Stimulated activated naive CD4-positive, alpha-beta T cell (primary cell): ENCODE results near the gene SCMH1.
"Not testable (repeated sequence)": the region's sequence is repeated elsewhere in the genome, so short reads cannot be mapped to it uniquely, and the experiment has no call there.

Source experiments
- DNase-seq, 6 experiments: peaks; one replicate each; lab custom pipeline; 2025; lab: John Stamatoyannopoulos, UW

Gene SCMH1

DNA sequence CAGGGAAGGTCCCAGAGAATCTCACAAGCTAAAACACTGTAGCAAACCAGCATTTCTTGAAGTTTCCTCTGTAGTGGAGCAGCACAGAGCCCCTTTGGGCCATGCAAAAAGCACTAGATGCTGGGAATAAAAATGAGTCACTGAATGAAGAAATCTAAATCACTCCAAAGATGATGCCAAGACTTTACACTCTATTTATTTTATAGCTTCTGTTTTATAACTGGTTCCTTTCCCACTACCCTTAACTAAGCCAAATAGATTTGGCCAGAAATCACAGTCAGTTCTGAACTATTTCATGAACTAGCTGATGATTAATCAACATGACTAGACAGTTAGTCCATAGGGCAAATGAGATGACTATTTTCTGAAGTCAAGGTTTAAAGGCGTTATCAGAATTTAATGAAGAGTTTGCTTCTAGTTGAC, 89.5 kb downstream of the SCMH1 start:
- no peak for DNase-seq

DNA sequence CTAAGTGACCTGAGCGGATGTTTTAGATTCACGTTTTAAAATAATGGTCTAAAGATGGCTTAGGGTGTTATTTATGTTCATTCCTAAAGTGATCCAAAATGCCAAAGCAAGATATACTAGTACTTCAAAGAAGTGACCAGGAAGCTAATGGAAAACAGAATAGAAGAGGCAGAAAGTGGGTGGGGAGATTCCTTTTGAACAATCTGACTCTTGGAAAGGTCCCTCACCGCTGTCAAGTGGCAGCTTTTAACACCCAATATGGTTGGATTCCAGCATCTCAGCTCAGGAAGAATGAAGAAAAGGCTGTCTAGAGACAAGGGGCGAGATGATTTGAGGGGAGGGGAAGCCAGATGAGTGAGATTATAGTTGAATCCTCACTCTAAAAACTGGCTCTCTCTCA, 90.3 kb downstream of the SCMH1 start:
- no peak for DNase-seq

DNA sequence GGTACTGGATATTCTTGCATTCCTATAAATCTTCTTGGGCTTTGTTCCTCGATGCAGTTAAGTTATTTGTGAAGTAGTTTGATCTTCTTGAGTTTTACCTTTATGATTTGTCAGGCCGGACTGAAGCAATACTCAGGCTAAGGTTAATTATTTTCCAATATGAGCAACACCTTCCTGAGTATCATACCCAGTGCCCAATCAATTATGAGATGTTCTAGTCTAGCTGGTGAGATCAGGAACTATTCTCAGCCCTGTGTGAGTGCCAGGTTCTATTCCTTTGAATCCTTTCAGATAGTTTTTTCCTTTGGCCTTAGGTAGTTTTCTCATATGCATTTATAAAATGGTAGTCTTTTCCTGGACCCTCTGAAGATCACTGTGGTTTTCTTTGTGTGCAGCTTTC, 92.5 kb downstream of the SCMH1 start:
- no peak for DNase-seq

DNA sequence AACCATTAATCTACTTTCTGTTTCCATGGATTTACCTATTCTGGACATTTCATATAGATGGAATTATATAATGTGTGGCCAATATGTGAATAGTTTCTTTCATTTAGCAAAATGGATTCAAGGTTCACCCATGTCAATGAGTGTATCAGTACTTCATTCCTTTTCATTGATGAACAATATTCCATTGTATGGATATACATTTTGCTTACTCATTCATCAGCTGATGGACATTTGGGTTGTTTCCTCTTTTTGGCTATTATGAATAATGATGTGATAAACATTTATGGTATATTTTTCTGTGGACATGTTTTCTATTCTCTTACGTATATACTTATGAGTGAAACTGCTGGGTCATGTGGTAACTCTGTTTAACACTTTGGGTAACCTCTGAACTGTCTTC, 97.8 kb downstream of the SCMH1 start:
- no peak for DNase-seq

DNA sequence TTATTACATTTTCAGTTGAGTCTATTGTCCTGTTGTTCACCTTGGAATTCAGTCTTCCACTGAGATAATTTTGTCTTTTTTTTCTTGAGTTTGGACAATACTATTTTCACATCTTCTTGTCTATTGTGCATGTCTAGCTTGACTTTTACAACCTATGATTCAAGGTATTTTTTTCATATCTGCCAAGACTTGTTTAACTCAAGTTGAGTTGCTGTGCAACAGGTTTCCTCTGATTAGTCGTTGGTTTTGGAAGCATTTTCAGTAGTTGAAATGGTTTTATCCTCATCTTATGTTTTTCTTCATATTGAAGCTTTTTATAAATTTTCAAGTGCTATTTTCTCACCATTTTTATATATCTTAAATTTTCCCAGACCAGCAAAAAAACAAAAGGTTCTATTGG, 103.6 kb downstream of the SCMH1 start:
- no peak for DNase-seq

DNA sequence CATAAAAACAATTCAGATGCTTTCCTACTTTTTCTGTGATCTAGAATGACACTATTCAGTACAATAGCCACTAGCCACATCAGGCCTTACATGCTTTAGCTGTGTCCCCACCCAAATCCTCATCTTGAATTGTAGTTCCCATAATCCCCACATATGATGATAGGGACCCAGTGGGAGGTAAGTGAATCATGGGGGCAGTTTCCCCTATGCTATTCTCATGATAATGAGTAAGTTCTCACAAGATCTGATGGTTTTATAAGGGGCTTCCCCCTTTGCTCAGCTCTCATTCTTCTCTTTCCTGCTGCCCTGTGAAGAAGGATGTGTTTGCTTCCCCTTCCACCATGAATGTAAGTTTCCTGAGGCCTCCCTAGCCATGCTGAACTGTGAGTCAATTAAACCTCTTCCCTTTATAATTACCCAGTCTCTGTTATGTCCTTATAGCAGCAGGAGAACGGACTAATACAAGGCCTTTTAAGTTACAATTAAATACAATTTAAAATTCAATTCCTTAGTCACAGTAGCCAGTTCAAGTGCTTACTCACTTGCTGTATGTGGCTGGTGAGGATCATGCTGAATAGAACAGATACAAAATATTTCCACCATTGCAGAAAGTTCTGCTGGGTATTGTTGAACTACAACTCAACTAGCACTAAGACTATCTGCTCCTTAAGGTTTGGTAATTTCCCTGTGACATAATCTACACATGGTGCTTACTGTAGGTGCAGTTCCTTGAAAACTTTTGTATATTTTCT, 106.7 kb downstream of the SCMH1 start:
- no peak for DNase-seq

DNA sequence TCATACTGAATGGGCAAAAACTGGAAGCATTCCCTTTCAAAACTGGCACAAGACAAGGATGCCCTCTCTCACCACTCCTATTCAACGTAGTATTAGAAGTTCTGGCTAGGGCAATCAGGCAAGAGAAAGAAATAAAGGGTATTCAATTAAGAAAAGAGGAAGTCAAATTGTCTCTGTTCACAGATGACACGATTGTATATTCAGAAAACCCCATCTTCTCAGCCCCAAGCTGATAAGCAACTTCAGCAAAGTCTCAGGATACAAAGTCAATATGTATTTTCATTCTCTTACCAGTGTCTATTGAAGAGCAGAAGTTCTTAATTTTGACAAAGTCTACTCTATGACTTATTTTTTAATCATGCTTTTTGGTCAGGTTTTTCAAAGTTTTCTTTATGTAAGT, 107.8 kb downstream of the SCMH1 start:
- DNase-seq = not testable (repeated sequence)

DNA sequence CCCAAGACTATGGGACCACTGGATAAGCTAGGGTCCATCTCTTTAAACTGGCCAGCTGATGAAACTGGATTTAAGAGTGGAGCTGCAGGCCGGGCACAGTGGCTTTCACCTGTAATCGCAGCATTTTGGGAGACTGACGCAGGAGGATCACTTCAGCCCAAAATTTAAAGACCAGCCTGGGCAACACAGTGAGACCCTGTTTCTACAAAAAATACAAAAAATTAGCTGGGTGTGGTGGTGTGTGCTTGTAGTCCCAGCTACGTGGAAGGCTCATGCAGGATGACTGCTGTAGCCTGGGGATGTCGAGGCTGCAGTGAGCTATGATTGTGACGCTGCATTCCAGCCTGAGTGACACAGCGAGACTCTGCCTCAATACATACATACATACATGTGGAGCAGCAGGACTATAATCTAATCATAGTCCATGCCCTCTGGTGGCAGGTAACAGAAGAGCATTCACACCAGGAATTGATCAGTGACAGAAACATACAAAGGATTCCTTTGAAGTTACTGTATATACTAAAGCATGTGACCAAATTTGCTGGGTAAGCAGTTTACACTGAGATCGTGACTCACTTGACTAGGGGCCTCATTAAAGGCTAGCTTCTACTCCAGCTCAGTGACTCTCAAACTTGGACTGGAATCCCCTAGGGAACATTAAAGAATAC, 119.1 kb downstream of the SCMH1 start:
- DNase-seq = peak in 1 of 6 experiments; percentile 4

DNA sequence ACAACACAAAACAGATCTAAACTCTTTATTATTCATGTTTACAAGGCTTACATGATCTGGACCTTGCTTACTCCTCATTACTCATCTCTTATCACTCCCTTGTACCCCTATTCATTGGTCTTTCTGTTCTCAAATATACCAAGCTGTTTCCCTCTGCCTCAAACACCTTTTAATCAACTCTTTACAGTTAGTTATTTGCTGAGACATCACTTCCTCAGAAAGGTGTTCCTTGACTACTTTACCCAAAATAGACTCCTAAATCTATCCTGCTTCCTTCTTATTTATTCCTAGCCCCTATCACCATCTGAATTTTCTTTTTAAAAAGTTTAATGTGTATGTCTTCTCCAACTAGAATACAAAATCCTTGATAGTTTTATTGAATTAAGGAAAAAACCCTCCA, 120.0 kb downstream of the SCMH1 start:
- DNase-seq = no peak

DNA sequence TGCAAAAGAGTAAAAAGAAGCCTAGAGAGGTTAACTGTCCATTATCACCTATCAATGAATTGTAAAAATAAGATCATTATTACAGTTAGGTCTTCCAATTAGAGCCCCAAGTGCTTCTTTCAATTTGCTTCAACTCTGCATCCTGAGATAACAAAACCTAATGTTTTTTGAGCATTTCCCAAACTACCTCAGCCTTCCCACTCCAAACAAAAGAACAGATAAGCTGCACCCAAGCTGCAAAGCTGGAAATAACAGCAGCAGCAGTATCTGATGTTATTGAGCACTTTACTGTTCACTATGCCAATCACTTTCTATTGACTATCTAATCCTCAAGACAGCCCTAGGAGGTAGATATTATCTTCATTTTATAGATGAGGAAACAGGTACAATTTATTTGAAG, 123.5 kb downstream of the SCMH1 start:
- no peak for DNase-seq

DNA sequence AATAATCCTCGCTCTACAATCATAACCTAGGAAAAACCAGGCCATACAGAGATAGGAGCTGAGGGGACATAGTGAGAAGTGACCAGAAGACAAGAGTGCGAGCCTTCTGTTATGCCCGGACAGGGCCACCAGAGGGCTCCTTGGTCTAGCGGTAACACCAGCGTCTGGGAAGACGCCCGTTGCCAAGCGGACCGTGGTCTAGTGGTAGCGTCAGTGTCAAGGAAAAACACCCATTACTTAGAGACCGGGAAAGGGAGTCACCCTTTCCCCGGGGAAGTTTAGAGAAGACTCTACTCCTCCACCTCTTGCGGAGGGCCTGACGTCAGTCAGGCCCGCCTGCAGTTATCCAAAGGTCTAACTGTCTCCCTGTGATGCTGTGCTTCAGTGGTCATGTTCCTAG, 124.9 kb downstream of the SCMH1 start:
- DNase-seq = not testable (repeated sequence)

DNA sequence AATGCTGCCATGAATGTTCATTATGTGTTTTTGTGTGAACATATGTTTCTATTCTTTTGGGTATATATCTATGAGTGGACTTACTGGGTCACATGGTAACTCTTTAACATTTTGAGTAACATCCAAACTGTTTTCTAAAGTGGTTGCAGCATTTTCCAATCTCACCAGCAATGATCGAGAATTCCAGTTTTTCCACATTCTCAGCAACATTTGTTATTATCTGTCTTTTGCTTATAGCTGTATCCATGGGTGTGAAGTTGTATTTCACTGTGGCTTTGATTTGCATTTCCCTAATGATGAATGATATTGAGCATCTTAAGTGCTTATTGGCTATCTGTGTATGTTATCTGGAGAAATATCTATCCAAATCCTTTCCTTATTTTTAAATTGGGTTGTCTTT, 131.4 kb downstream of the SCMH1 start:
- DNase-seq = no peak

DNA sequence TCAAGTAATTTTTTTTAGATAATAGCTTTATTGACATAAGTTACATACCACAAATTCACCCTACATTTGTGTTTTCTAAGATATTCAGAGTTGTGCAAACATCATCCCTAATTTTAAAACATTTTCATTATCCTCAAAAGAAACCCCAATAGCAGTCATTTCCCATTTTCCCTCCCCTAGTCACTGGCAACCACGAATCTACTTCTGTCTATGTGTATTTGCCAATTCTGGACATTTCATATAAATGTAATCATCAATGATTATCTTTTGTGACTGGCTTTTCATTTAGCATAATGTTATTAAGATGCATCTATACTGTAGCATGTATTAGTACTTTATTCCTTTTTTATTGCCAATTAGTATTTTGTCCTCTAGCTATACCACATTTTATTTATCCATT, 131.8 kb downstream of the SCMH1 start:
- no peak for DNase-seq

DNA sequence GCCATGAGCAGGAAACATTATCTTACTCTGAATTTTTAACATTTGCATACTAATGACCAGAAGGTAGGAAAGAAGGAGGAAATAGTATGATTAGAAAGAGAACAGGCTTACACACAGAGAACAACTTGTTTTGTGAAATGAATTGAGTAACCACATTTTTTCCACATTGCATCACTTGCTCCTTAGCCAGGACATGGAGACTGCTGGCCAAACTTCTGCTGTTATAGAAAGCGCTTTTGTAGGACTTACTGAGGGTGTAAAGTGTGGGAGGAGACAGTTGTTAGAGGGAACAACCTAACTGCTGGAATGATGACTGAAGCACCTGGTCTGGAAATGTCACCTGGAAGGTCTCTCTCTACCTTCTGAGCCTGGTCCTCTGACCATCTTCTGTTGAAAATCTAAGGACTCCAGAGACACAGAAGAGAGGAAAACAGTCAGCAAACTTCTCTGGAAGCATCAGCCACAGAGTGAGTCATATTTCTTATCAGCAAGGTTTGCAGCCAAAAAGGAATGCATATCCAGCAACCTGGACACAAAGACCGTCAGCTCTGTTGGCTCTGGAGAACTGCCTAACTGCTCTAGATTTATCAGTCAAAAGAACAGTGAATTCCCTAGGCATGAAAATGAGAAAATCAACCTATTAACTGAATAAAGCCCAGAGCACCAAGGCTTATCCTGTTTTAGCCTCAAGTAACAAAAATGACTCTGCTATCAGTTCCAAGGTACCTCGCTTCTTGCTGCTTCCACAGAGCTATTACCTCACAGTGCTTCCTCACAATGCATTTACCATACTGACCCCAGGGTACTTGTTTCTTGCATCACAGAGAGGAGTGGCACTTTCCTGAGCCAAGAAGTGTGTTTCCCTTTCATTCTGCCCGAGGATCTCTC, 132.6 kb downstream of the SCMH1 start:
- DNase-seq = no peak

DNA sequence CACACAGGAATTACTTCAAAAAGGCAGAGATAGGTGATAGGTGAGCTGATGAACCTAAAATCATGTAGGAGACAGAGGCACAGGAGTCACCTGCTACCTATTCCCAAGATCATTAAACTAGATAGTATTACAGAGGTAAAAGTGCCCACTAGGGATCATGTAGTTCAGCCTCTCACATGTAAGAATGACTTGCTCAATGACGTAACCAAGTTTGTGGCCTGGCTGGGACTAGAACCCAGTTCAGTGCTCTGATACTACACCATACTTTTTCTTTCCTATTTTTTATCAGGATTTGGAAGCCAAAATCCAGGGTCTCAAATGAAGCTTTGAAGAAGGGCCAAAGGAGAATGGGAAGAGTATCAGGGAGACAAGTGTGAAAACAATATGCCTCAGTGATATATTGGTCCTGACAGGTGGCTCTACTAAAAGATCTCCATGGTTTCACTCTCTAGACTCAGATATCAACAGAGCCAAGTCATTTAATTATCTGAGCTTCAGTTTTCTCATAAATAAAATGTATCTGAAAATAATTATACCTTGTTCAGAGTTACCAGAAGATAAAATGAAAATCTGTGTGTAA, 133.3 kb downstream of the SCMH1 start:
- no peak for DNase-seq

DNA sequence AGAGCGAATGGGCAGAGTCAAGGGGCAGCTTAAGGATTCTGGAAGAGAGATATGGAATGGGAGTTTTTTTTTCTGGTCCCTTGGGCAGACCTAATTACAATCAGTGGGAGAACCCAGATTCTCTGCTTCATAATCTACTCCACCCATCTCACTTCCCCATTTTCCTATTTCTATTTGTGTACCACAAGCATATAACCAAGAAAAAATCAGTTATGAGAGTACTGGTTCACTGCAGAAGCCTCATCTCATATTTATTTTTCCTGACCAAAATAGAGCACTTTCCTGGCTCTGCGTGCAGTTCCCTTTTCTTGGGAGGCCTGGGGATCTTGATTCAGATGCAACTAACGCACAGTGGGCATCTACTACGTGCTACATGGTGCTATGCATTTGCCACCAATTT, 138.3 kb downstream of the SCMH1 start:
- DNase-seq = no peak

DNA sequence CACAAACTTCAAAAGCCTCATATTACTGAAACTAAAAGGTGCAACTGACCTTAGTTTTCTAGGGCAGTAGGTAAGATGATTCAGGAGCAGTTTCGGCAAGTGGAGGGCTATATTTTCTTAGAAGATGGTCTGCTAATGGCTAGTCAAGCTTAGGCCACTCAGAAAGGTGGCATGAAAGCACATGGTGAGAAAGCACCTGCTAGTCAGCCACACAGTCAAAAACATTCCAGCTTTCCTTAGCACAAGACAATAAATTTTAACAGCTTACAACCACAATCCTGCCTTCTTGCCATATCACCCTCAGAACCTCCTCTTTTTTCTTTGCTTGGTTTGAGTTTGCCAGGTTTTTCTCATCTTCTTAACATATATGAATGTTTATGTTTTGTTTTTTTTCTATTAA, 139.5 kb downstream of the SCMH1 start:
- no peak for DNase-seq

DNA sequence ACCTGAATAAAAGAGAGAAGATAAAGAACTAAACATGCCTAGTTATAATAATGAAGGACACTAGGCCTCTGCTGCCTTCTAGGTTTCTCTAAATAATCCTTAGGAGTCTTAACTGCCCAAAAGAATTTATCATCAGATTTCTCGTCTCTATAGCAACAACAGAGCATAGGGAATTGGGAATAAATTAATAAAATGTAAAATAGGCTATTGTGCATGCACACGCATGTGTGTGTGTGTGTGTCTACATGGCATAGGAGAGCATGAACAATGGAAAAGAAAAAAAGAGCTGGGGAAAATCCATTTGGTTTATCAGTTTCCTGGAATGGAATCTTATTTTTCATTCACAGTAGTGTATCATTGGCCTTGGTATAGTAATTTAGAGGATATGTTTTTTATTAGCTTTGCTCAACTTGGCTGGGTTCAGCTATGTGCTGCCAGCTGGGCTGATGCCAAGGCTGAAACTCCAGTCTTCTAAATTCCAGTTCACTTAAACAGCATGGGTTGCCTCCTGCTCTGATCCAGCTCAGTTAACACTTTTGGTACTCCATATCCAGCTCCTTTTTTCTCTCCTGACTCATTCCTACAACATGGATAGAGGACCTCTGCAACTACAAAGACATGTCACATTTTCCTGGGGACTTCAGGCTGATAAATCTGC, 140.0 kb downstream of the SCMH1 start:
- DNase-seq = no peak

DNA sequence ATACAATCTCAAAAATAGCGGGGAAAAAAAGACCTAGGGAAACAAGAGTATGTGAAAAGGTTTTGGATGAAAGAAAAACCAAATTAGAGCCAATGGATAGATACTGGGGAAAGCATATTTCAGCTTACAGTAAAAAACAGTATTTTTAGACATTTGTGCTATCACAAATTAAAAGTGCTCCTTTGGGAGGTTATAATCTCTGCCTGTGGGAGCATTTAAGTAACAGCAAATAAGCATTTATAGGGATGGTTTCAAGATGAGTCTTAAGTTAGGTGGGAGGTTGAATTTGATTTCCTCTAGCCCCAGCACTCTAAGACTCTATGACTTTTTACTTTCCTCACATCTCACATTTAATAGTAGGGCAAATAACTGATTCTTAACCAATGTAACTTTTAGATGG, 141.0 kb downstream of the SCMH1 start:
- no peak for DNase-seq

DNA sequence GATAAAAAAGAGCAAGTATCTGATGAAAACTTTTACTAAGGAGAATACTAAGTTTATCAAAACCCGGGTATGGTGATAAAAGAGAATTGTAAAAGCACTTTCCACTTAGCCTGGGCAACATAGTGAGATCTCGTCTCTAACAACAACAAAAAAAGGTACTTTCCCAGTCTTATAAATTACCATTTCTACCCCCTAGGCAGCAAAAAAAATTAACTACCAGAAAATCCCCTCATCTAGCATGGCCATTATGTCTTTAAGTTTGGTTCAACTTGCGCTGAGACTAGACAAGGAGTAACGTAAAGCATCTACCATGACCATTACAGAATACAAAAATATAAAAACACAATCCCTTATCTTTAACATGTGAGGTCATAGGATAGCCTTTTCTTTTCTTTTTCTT, 141.9 kb downstream of the SCMH1 start:
- DNase-seq = no peak

DNA sequence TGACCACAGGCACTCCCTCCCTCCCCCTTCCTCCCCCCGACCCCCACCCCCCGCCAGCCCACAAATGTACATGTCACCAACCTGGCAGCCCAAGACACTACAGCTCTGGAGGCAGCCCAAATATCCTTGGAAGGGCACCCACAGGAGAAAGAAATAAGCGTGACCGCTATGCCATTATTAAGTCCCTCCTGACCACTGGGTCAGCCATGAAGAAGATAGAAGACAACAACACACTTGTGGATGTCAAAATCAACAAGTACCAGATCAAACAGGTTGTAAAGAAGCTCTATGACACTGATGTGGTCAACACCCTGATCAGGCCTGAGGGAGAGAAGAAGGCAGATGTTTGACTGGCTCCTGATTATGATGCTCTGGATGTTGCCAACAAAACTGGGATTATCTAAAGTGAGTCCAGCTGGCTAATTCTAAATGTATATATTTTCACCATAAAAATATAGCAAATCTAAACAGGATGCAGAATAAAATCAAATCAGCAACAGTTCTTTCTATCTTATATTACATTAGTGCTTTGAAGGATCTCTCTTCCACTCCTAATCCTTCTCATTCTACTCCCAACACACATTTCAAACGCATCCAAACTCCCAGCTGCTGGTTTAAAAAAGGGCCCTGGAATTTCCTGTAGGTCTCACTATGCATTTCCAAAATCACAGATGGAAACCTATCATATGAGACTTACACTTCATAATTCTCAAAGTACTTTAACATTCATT, 143.2 kb downstream of the SCMH1 start:
- no peak for DNase-seq
